Kidney epithelial cell (primary cell): ENCODE data around the gene DLEC1. TPM values are rescaled to one million over a fixed set of nuclear protein-coding genes. Genes with fewer than 3 reads are reported as not detected.

Experiments used
- DNase-seq: peaks from one replicate; pipeline ENCODE4 v3.0.0-alpha.2; 2010; ENCODE audit warnings: low read depth
- H3K27me3 ChIP-seq: 2 replicates; pipeline ENCODE4 v1.6.0; 2011; ENCODE audit warnings: low read length; ENCODE audit not compliant: control insufficient read depth, insufficient read depth
- H3K36me3 ChIP-seq: 2 replicates; pipeline ENCODE4 v1.5.1; 2011; ENCODE audit warnings: low read length; ENCODE audit not compliant: control insufficient read depth, insufficient read depth
- H3K4me3 ChIP-seq: 2 replicates; pipeline ENCODE4 v1.5.1; 2011; ENCODE audit warnings: low read depth, mild to moderate bottlenecking, control low read depth, low read length
- CTCF ChIP-seq: IDR thresholded peaks from 2 replicates; pipeline ENCODE4 v1.5.1; 2011; ENCODE audit warnings: mild to moderate bottlenecking, moderate library complexity, low read length, control low read depth, inconsistent platforms; ENCODE audit not compliant: insufficient read depth, poor library complexity, severe bottlenecking
- total RNA-seq: library from RNA; depleted of rRNA; stranded (reverse); fragments of >200 nt; gene quantifications from 2 replicates; pipeline ENCODE4 v1.2.3, GENCODE V29; 2015

Gene DLEC1
- total RNA-seq, 1 donor from 2014 or later, result 0.17 TPM

DNA sequence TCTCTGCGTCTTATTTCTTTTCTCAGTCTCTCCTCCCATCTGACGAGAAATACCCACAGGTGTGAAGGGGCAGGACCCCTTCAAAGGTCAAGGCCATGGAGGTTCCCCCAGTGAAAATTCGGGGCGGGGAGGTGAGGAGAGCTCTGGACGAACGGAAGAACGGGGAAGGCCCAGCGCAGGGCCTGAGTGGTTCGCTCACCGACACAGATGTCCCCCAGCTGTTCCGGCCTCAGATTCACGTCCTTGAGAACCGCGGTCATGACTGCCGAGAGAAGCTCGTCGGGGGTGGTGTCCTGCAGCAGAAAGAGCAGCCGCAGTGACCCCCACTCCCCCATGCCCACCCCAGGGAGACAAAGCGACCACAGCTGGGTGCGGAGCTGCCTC lies 97.4 kb downstream of the DLEC1 start:
- H3K36me3 ChIP-seq, result no peaks in the 10 kb centered on the region
- DNase-seq, result no peak
- no peaks in the 10 kb centered on the region for H3K27me3 ChIP-seq
- H3K4me3 ChIP-seq, result peak overlapping the region; percentile 71
- no peak for TF ChIP-seq CTCF

DNA sequence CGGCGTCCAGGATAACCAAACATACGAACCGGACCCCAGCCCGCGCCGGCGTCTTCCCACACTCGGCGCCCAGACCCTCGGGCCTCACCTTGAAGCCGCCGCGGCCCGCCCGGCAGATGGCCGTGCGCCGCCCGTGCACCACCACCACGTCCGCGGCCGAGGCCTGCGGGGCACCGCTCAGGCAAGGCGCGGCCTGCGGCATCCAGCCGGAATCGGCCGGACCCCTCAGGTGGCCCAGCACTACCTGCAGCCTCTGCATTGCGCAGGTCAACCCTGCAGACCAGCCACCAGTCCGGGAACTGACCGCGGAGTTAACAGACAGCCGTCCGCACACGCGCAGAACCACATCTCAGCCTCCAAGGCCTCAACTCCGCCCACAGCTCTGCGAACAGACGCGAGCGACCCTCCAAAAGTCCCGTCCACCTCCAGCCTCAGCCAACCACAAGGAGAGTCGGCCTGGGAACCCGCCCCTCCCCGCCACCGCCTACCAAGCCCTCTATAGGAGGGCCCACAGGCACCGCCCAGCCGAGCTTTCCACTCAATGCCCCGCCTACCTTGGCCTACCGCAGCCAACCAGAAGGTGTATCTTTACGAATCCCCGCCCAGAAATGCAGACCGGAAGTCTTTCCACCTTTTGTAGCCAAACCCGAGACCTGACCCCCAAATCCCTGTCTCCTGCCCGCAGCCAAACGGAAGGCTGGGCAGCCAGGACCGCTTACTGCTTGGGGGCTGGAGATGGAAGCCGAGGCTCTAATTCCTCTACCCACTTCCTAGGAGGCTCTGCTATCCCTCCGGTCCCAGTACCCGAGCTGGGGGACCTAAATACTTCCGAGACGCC lies 98.0 kb downstream of the DLEC1 start, which contains the start of gene ACAA1:
Gene ACAA1 (minus strand): TSS at position 351 of the 838 bp plus-strand sequence. CDS start 92 bp downstream, at position 259.
- peak; percentile 97 for DNase-seq
- H3K27me3 ChIP-seq, result no peaks in the 10 kb centered on the region
- TF ChIP-seq CTCF, result no peak
- peak within 1 kb of the TSS; percentile 71 for H3K4me3 ChIP-seq
- H3K36me3 ChIP-seq, result no peaks in the 10 kb centered on the region

DNA sequence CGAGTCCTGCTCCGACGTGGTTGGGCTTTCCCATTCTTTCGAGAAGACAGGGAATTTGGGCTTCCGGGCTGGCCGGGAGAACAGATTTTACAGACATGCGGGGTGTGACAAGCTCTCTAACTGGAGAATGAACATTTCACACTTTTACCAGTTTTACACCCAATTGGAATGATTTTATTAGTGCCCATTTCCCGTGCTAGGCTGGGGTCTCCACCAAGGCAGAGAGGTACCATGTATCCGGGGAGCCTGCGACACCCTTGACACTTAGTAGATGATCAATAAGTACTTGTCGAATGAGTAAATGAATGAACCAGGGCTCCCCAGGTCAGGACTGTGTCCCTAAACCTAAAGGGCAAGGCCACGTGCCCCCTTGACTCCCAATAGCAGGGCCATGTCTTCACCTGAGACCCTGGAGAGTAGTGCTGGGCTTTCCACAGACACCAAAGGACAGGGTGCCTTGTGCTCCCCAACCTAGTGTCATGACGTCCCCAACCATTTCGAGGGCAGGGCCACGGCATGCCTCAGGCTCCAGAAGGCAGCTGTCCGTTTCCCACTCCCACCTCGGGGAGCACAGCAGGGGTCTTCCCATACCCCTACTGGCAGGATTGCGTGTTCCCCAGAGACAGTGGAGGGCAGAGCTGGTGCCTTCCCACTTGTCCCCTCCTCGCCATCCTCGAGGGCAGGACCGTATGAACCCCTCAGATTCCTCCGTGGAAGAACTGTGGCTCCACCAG lies 98.8 kb downstream of the DLEC1 start:
- no peak for DNase-seq
- TF ChIP-seq CTCF, result no peak
- Histone ChIP-seq H3K4me3 (peak overlapping the region; percentile 78), H3K36me3 (no peaks in the 10 kb centered on the region), H3K27me3 (no peaks in the 10 kb centered on the region)

- H3K27me3 ChIP-seq, result no peaks in the 10 kb centered on the region
- H3K36me3 ChIP-seq, result no peaks in the 10 kb centered on the region
- no peak for DNase-seq
- TF ChIP-seq CTCF, result no peak
- peak within 1 kb of the TSS; percentile 78 for H3K4me3 ChIP-seq
Observed at GRCh38 chr3:38138349-38139190, 99.6 kb downstream of the DLEC1 start, which contains the start of gene MYD88. Gene MYD88 (plus strand): TSS chr3:38138661. CDS start chr3:38138701, 40 bp downstream.

DNA sequence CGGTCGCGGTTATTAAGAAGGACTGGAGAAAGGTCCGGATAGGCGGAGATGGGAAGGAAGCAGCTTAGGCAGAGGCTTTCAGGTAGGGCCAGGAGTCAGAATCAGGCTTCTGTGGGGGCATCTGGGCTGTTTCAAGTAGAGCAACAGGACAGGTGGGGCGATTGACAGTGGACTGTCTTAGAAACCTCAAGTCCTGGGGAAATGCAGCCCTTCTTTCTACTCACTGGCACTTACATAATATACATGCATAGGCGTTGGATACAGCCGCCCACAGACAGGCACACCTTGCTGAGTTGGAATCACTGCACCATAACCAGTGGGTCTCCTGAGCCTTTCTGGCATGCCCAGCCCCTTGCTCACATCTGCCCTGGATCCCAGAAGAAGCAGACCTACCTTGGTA lies 100.2 kb downstream of the DLEC1 start:
- H3K27me3 ChIP-seq, result no peaks in the 10 kb centered on the region
- H3K36me3 ChIP-seq, result no peaks in the 10 kb centered on the region
- TF ChIP-seq CTCF, result no peak
- DNase-seq, result no peak
- H3K4me3 ChIP-seq, result peak overlapping the region; percentile 78
